Parathyroid adenoma (tissue), 2 donors: ENCODE data around the gene SH3PXD2B.

Experiments
- H2AFZ ChIP-seq: fragments of 300-600 bp; sonication (generic); one replicate; pipeline ENCODE4 v1.7.0; 2017; ENCODE audit warnings: antibody characterized with exemption, mild to moderate bottlenecking
- H3K27ac ChIP-seq: fragments of 300-600 bp; sonication (generic); one replicate; pipeline ENCODE4 v1.7.0; 2017
- H3K27me3 ChIP-seq: fragments of 300-600 bp; sonication (generic); one replicate; pipeline ENCODE4 v1.7.0; 2017; ENCODE audit warnings: low read length; ENCODE audit not compliant: control insufficient read depth, insufficient read depth
- H3K36me3 ChIP-seq: fragments of 300-600 bp; sonication (generic); one replicate; pipeline ENCODE4 v1.7.0; 2017; ENCODE audit warnings: low read length; ENCODE audit not compliant: control insufficient read depth, insufficient read depth
- H3K4me1 ChIP-seq: fragments of 300-600 bp; sonication (generic); one replicate; pipeline ENCODE4 v1.7.0; 2017; ENCODE audit warnings: control low read depth
- H3K4me2 ChIP-seq: fragments of 300-600 bp; sonication (generic); one replicate; pipeline ENCODE4 v1.7.0; 2017; ENCODE audit warnings: low read length
- H3K4me3 ChIP-seq: fragments of 300-600 bp; sonication (generic); one replicate; pipeline ENCODE4 v1.7.0; 2017; ENCODE audit warnings: low read depth, low read length
- H3K79me2 ChIP-seq: fragments of 300-600 bp; sonication (generic); one replicate; pipeline ENCODE4 v1.7.0; 2017; ENCODE audit warnings: control low read depth
- H3K9ac ChIP-seq: fragments of 300-600 bp; sonication (generic); one replicate; pipeline ENCODE4 v1.7.0; 2017; ENCODE audit warnings: mild to moderate bottlenecking
- H3K9me3 ChIP-seq: fragments of 300-600 bp; sonication (generic); one replicate; pipeline ENCODE4 v1.7.0; 2017; ENCODE audit warnings: low read length; ENCODE audit not compliant: control insufficient read depth
- CTCF ChIP-seq: fragments of 300-600 bp; sonication (generic); IDR thresholded peaks from one replicate; pipeline ENCODE4 v1.7.0; 2017; ENCODE audit warnings: antibody characterized with exemption, mild to moderate bottlenecking
- donor health status: primary hyperparathyroidism.

SH3PXD2B gene

GRCh38 chr5:172305380-172305779 is 148.9 kb downstream of the SH3PXD2B start:
- no peak overlapping the region for H3K4me2 ChIP-seq
- H2AFZ ChIP-seq, result no peak overlapping the region
- H3K36me3 ChIP-seq, result no peaks in the 10 kb centered on the region
- H3K9ac ChIP-seq, result no peak overlapping the region
- H3K27me3 ChIP-seq, result no peaks in the 10 kb centered on the region
- H3K79me2 ChIP-seq, result no peaks in the 10 kb centered on the region
- no peaks in the 10 kb centered on the region for H3K9me3 ChIP-seq
- H3K4me1 ChIP-seq, result no peaks in the 10 kb centered on the region
- TF ChIP-seq CTCF, result no peak
- H3K27ac ChIP-seq, result no peak overlapping the region
- no peak overlapping the region for H3K4me3 ChIP-seq

- Histone ChIP-seq H3K9me3 (no peaks in the 10 kb centered on the region), H3K9ac (no peak overlapping the region), H3K27me3 (no peaks in the 10 kb centered on the region), H3K4me2 (no peak overlapping the region), H3K4me1 (no peaks in the 10 kb centered on the region), H3K4me3 (no peak overlapping the region), H3K79me2 (no peaks in the 10 kb centered on the region), H3K27ac (no peak overlapping the region), H2AFZ (no peak overlapping the region), H3K36me3 (no peaks in the 10 kb centered on the region)
- TF ChIP-seq CTCF, result no peak
These were observed 150.6 kb downstream of the SH3PXD2B start for GRCh38 chr5:172303572-172304335.

- no peaks in the 10 kb centered on the region for H3K9me3 ChIP-seq
- H2AFZ ChIP-seq, result no peak overlapping the region
- no peak for TF ChIP-seq CTCF
- H3K9ac ChIP-seq, result no peak overlapping the region
- no peak overlapping the region for H3K27ac ChIP-seq
- no peaks in the 10 kb centered on the region for H3K27me3 ChIP-seq
- H3K79me2 ChIP-seq, result no peaks in the 10 kb centered on the region
- no peak overlapping the region for H3K4me3 ChIP-seq
- H3K4me2 ChIP-seq, result no peak overlapping the region
- H3K4me1 ChIP-seq, result no peaks in the 10 kb centered on the region
- no peaks in the 10 kb centered on the region for H3K36me3 ChIP-seq
These were observed 151.2 kb downstream of the SH3PXD2B start for GRCh38 chr5:172303162-172303561.

GRCh38 chr5:172302047-172302710 is 152.1 kb downstream of the SH3PXD2B start:
- Histone ChIP-seq H3K4me2 (no peak overlapping the region), H3K4me3 (no peak overlapping the region), H3K27me3 (no peaks in the 10 kb centered on the region), H3K9me3 (no peaks in the 10 kb centered on the region), H2AFZ (no peak overlapping the region), H3K27ac (no peak overlapping the region), H3K4me1 (no peaks in the 10 kb centered on the region), H3K79me2 (no peaks in the 10 kb centered on the region), H3K36me3 (no peaks in the 10 kb centered on the region), H3K9ac (no peak overlapping the region)
- no peak for TF ChIP-seq CTCF
